ENCODE measurements around the gene CALCOCO1. TPM values are rescaled to one million over a fixed set of nuclear protein-coding genes. Genes with fewer than 3 reads are reported as not detected.

CALCOCO1 gene
- 148 and 205 TPM in 2 replicates for total RNA-seq

GRCh38 chr12:53727310-53728041 is at the start of gene CALCOCO1:
TSS of gene CALCOCO1 (minus strand) at chr12:53727452. CDS start at chr12:53725242, 2,210 bp downstream.

DNA sequence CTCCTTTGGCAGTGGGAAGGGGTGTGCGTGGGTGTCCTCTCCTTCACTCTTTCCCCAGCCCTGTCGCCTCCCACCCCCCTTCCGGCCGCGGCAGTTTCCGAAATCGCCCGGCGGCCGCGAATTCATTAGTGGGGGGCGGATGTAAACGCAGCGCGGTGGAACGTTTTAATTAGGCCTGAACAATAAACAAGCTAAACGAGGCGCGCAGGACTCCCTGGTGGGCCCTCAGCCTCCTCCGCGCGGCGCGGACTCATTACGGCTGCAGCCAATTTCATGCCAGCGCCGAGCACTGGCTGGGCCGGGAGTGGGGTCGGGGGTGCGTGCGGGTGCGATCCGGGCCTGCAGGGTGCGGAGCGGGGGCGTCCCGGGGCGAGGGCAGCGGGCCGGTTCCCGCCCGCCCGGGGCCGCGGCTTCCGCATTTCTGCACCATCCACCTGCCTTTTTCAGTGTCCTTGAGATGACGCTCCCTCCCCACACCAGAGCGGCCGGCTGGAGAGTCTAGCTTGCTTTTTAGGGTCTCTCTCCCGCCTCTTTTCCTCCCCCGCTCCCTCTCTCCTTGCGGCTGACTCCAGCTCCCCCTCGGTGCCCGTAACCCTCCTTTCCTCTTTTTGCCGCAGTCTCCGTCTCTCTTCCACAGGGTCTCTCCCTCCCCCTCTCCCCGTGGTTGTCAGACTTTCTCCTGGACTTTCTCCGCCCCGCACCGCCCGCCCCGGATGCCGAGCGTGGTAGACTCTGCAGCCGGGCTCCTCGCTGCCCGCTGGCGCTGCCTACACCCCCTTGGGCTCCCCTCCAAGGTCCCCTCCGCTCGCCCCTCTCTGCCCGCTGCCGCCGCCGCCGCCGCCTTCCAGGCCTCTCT is 24.3 kb upstream of the CALCOCO1 start, which contains the start of gene CISTR:
TSS of gene CISTR (minus strand) at position 644 of the 856 bp plus-strand sequence.

GRCh38 chr12:53675701-53676607 is 51.3 kb downstream of the CALCOCO1 start, which contains the start of gene ATP5MC2:
TSS of gene ATP5MC2 (minus strand) at chr12:53676083. CDS start at chr12:53672614, 3,469 bp downstream.

Other genes starting within 250 kb of the CALCOCO1 start
- 43.6 and 47.6 TPM in 2 replicates for gene MAP3K12, start 228.0 kb downstream of the CALCOCO1 start, total RNA-seq
- gene TARBP2, start 226.2 kb downstream of the CALCOCO1 start, total RNA-seq: 32.4 and 33.4 TPM in 2 replicates
- gene NPFF, start 220.0 kb downstream of the CALCOCO1 start, total RNA-seq: not detected in 2 replicates
- gene ATF7, start 101.1 kb downstream of the CALCOCO1 start, total RNA-seq: 9.8 and 10.6 TPM in 2 replicates
- gene ATP5MC2, start 51.4 kb downstream of the CALCOCO1 start, total RNA-seq: 128 and 130 TPM in 2 replicates
- gene CISTR, start 24.5 kb upstream of the CALCOCO1 start, total RNA-seq: not detected in 2 replicates
- not detected in 2 replicates for gene HOXC13, start 211.4 kb upstream of the CALCOCO1 start, total RNA-seq
- gene HOXC12, start 227.5 kb upstream of the CALCOCO1 start, total RNA-seq: not detected in 2 replicates
- gene HOXC11, start 245.7 kb upstream of the CALCOCO1 start, total RNA-seq: not detected in 2 replicates
- not detected in 2 replicates for gene HOTAIR, start 247.5 kb upstream of the CALCOCO1 start, total RNA-seq